GM18498 (cell line): Measurements from ENCODE around the gene ISCA2.

ENCODE experiments used
- ATAC-seq: cut with Tn5 transposase; IDR thresholded peaks from one replicate; pipeline ENCODE4 v1.9.1; 2021; ENCODE audit warnings: mild to moderate bottlenecking, moderate library complexity; ENCODE audit not compliant: unreplicated experiment

Gene ISCA2

GRCh38 chr14:74482571-74482970, 11.0 kb upstream of the ISCA2 start:
- ATAC-seq, result no peak

- no peak for ATAC-seq
These were observed 10.2 kb upstream of the ISCA2 start for GRCh38 chr14:74483321-74483720.

GRCh38 chr14:74486164-74486563, 7.4 kb upstream of the ISCA2 start:
- ATAC-seq, result no peak

- ATAC-seq, result no peak
These were observed 4.7 kb upstream of the ISCA2 start for GRCh38 chr14:74488786-74489397.

- ATAC-seq, result no peak
These were observed 3.1 kb upstream of the ISCA2 start for GRCh38 chr14:74490486-74490885.

- no peak for ATAC-seq
These were observed 1.4 kb upstream of the ISCA2 start for GRCh38 chr14:74491956-74492775.

- ATAC-seq, result peak; percentile 14
These were observed 706 bp upstream of the ISCA2 start, which contains the start of gene NPC2 for GRCh38 chr14:74492776-74493342. NPC2 (minus strand) TSS chr14:74493305; CDS start chr14:74493274, 31 bp downstream.

GRCh38 chr14:74495356-74495755, 1.8 kb downstream of the ISCA2 start:
- no peak for ATAC-seq

- no peak for ATAC-seq
These were observed 7.0 kb downstream of the ISCA2 start for GRCh38 chr14:74500417-74501134.

- ATAC-seq, result no peak
These were observed 7.6 kb downstream of the ISCA2 start for GRCh38 chr14:74501135-74501614.

GRCh38 chr14:74501691-74502090, 8.1 kb downstream of the ISCA2 start:
- no peak for ATAC-seq

GRCh38 chr14:74502236-74503019, 8.9 kb downstream of the ISCA2 start:
- no peak for ATAC-seq

GRCh38 chr14:74503291-74503937, 9.8 kb downstream of the ISCA2 start:
- ATAC-seq, result no peak

GRCh38 chr14:74503938-74504335, 10.4 kb downstream of the ISCA2 start:
- ATAC-seq, result no peak

- no peak for ATAC-seq
These were observed 10.8 kb downstream of the ISCA2 start for GRCh38 chr14:74504412-74504811.

GRCh38 chr14:74504874-74505720, 11.5 kb downstream of the ISCA2 start:
- ATAC-seq, result no peak

GRCh38 chr14:74505831-74506230, 12.3 kb downstream of the ISCA2 start:
- ATAC-seq, result no peak

- no peak for ATAC-seq
These were observed 12.9 kb downstream of the ISCA2 start for GRCh38 chr14:74506411-74506851.

GRCh38 chr14:74507085-74507484, 13.5 kb downstream of the ISCA2 start:
- ATAC-seq, result no peak
